GM12875 (cell line): Measurements from ENCODE around the gene INAVA.

Experiments used
- H3K4me3 ChIP-seq: one replicate; pipeline ENCODE4 v1.5.1; 2011; ENCODE audit warnings: low read depth, low read length, control low read depth
- CTCF ChIP-seq: IDR thresholded peaks from 2 replicates; pipeline ENCODE4 v1.5.1; 2011; ENCODE audit warnings: low read depth, mild to moderate bottlenecking, control low read depth, inconsistent platforms, low read length, moderate library complexity, borderline replicate concordance; ENCODE audit not compliant: insufficient read depth

INAVA gene

GRCh38 chr1:200875416-200875815 lies 19.3 kb upstream of the INAVA start:
- no peak overlapping the region for H3K4me3 ChIP-seq
- no peak for TF ChIP-seq CTCF

GRCh38 chr1:200877010-200877409 lies 17.7 kb upstream of the INAVA start:
- H3K4me3 ChIP-seq: no peak overlapping the region
- no peak for TF ChIP-seq CTCF

GRCh38 chr1:200877839-200878551 lies 16.7 kb upstream of the INAVA start:
- TF ChIP-seq CTCF: no peak
- no peak overlapping the region for H3K4me3 ChIP-seq

- H3K4me3 ChIP-seq: no peak overlapping the region
- TF ChIP-seq CTCF: no peak
Measured at GRCh38 chr1:200880212-200880611, 14.5 kb upstream of the INAVA start.

- no peak overlapping the region for H3K4me3 ChIP-seq
- no peak for TF ChIP-seq CTCF
Measured at GRCh38 chr1:200883118-200883517, 11.6 kb upstream of the INAVA start.

- no peak overlapping the region for H3K4me3 ChIP-seq
- TF ChIP-seq CTCF: no peak
Measured at GRCh38 chr1:200885623-200886402, 8.9 kb upstream of the INAVA start.

- no peak for TF ChIP-seq CTCF
- no peak overlapping the region for H3K4me3 ChIP-seq
Measured at GRCh38 chr1:200886594-200886993, 8.1 kb upstream of the INAVA start.
